Gastrocnemius medialis (tissue), 4 donors: ENCODE data around the gene COX20.

Experiments used
- CTCF ChIP-seq, 5 experiments: fragments of 450-650 bp in 3 of 5; fragments of 200-600 bp in 2 of 5; sonication (generic) in 2 of 5; IDR thresholded peaks in 4 of 5; conservative IDR thresholded peaks in 1 of 5; 1 replicate in 4 of 5; 2 replicates in 1 of 5; pipeline ENCODE4 v1.5.1; 2016 to 2019; ENCODE audit warnings: antibody characterized with exemption in 5 of 5, mild to moderate bottlenecking in 3 of 5, moderate library complexity in 3 of 5
- POLR2A ChIP-seq, 2 donors: fragments of 450-650 bp; IDR thresholded peaks; one replicate each; pipeline ENCODE4 v1.6.1; 2017; ENCODE audit warnings: antibody characterized with exemption in 2 of 2, mild to moderate bottlenecking in 2 of 2, moderate library complexity in 2 of 2

GRCh38 chr1:244796719-244797406 is 38.6 kb upstream of the COX20 start:
- peak; percentile 82 to 88 (median 83) for TF ChIP-seq CTCF (IDR thresholded peaks at IDR 0.05 in 4 of 5, conservative IDR thresholded peaks at IDR 0.05 in 1 of 5)
- no peak for TF ChIP-seq POLR2A (IDR thresholded peaks at IDR 0.05)
